SK-N-SH (cell line): ENCODE results near the gene PRELP. TPM values are rescaled to one million over a fixed set of nuclear protein-coding genes. Genes with fewer than 3 reads are reported as not detected.

Experiments
- CTCF ChIA-PET: fragments of 300-600, 350-600 bp; formaldehyde crosslinking; extraction: SDS; loops from one replicate; lab custom pipeline; 2021; lab: Yijun Ruan, JAX
- POLR2A ChIA-PET: fragments of 350-600 bp; sonication (Branson Sonifier 250); formaldehyde crosslinking; extraction: SDS; loops from one replicate; lab custom pipeline; 2020; ENCODE audit warnings: antibody characterized with exemption, inconsistent platforms; lab: Yijun Ruan, JAX
- DNase-seq: peaks from one replicate; pipeline ENCODE4 v3.0.0; 2012
- H2AFZ ChIP-seq: fragments of 200-600 bp; sonication (generic); 2 replicates; pipeline ENCODE4 v1.8.1; 2016; ENCODE audit warnings: antibody characterized with exemption, mild to moderate bottlenecking, low read depth
- H3F3A ChIP-seq: fragments of 200-600 bp; sonication (generic); replicated peaks from 2 replicates; pipeline ENCODE3; 2016; ENCODE audit warnings: antibody characterized with exemption, mild to moderate bottlenecking; ENCODE audit not compliant: insufficient read depth
- H3K27ac ChIP-seq, 2 experiments: fragments of 200-500 bp in 1 of 2; fragments of 200-600 bp in 1 of 2; sonication (Bioruptor generic) in 1 of 2; sonication (generic), shearing (Covaris generic) in 1 of 2; 2 replicates each; pipeline versions ENCODE4 v1.5.1 to v1.6.1; 2014 to 2016; ENCODE audit warnings: low read depth in 2 of 2, inconsistent platforms in 1 of 2, low read length in 1 of 2, mild to moderate bottlenecking in 1 of 2, mixed read lengths in 1 of 2
- H3K27me3 ChIP-seq: fragments of 200-600 bp; sonication (generic), shearing (Covaris generic); 2 replicates; pipeline ENCODE4 v1.6.1; 2016; ENCODE audit warnings: mixed run types; ENCODE audit not compliant: insufficient read depth
- H3K36me3 ChIP-seq, 2 experiments: fragments of 200-500 bp in 1 of 2; fragments of 200-600 bp in 1 of 2; sonication (Bioruptor generic) in 1 of 2; sonication (generic) in 1 of 2; replicated peaks in 1 of 2; 2 replicates each; pipeline versions ENCODE3 to v1.5.1; 2014 to 2016; ENCODE audit warnings: low read length in 1 of 2, mild to moderate bottlenecking in 1 of 2; ENCODE audit not compliant: insufficient read depth in 2 of 2, control insufficient read depth in 1 of 2
- H3K4me1 ChIP-seq, 2 experiments: fragments of 200-500 bp in 1 of 2; fragments of 200-600 bp in 1 of 2; sonication (Bioruptor generic) in 1 of 2; sonication (generic), shearing (Covaris generic) in 1 of 2; 2 replicates each; pipeline versions ENCODE4 v1.5.1 to v1.6.1; 2014 to 2016; ENCODE audit warnings: low read depth in 1 of 2, low read length in 1 of 2, mixed run types in 1 of 2; ENCODE audit not compliant: insufficient read depth in 2 of 2, control insufficient read depth in 1 of 2
- H3K4me2 ChIP-seq: fragments of 200-600 bp; sonication (generic), shearing (Covaris generic); 2 replicates; pipeline ENCODE4 v1.6.1; 2017; ENCODE audit warnings: mixed run types
- H3K4me3 ChIP-seq, 2 experiments: fragments of 200-500 bp in 1 of 2; fragments of 200-600 bp in 1 of 2; sonication (Bioruptor generic) in 1 of 2; sonication (generic), shearing (Covaris generic) in 1 of 2; 2 replicates each; pipeline versions ENCODE4 v1.5.1 to v1.8.1; 2014 to 2016; ENCODE audit warnings: low read depth in 2 of 2, inconsistent platforms in 1 of 2, low read length in 1 of 2, mild to moderate bottlenecking in 1 of 2, mixed read lengths in 1 of 2, moderate library complexity in 1 of 2
- H3K79me2 ChIP-seq: fragments of 200-600 bp; sonication (generic); 2 replicates; pipeline ENCODE4 v1.8.1; 2017; ENCODE audit warnings: mild to moderate bottlenecking; ENCODE audit not compliant: insufficient read depth
- H3K9ac ChIP-seq: fragments of 200-600 bp; sonication (generic); 2 replicates; pipeline ENCODE4 v1.6.1; 2017; ENCODE audit warnings: mixed run types
- H3K9me2 ChIP-seq: fragments of 200-600 bp; sonication (generic); 2 replicates; pipeline ENCODE4 v1.6.1; 2017; ENCODE audit warnings: mixed run types
- H3K9me3 ChIP-seq: fragments of 200-600 bp; sonication (generic); 2 replicates; pipeline ENCODE4 v1.6.1; 2017; ENCODE audit warnings: mixed run types, mild to moderate bottlenecking, moderate library complexity
- H4K20me1 ChIP-seq: fragments of 200-600 bp; sonication (generic); 2 replicates; pipeline ENCODE4 v1.6.1; 2017; ENCODE audit warnings: mild to moderate bottlenecking, mixed run types; ENCODE audit not compliant: insufficient read depth
- EP300 ChIP-seq, 2 experiments: IDR thresholded peaks; 2 replicates each; pipeline versions ENCODE4 v1.4.0 to v1.6.1; 2012; ENCODE audit warnings: borderline replicate concordance in 1 of 2, low read depth in 1 of 2, low read length in 1 of 2
- EZH2phosphoT487 ChIP-seq: fragments of 200-600 bp; sonication (generic); IDR thresholded peaks from 2 replicates; pipeline ENCODE4 v1.6.1; 2017; ENCODE audit warnings: low read depth, mixed run types, mild to moderate bottlenecking, antibody characterized with exemption, moderate library complexity, borderline replicate concordance
- FOXM1 ChIP-seq: IDR thresholded peaks from 2 replicates; pipeline ENCODE4 v1.4.0; 2012; ENCODE audit warnings: low read depth, mild to moderate bottlenecking
- GABPA ChIP-seq: IDR thresholded peaks from 2 replicates; pipeline ENCODE4 v1.4.0; 2012; ENCODE audit warnings: low read depth, mild to moderate bottlenecking
- GATA2 ChIP-seq: sonication (generic); formaldehyde crosslinking; IDR thresholded peaks from 2 replicates; pipeline ENCODE4 v1.5.0; 2020; ENCODE audit warnings: mild to moderate bottlenecking, missing genetic modification reagents
- JUND ChIP-seq: IDR thresholded peaks from 2 replicates; pipeline ENCODE4 v1.4.0; 2012
- MEF2A ChIP-seq: IDR thresholded peaks from 2 replicates; pipeline ENCODE4 v1.4.0; 2012; ENCODE audit warnings: low read depth, borderline replicate concordance
- MXI1 ChIP-seq: IDR thresholded peaks from 2 replicates; pipeline ENCODE4 v1.6.1; 2012; ENCODE audit warnings: mild to moderate bottlenecking, low read depth, low read length, improper control_type of control experiment
- NFIC ChIP-seq: IDR thresholded peaks from 2 replicates; pipeline ENCODE4 v1.4.0; 2012; ENCODE audit warnings: borderline replicate concordance
- RAD21 ChIP-seq: IDR thresholded peaks from 2 replicates; pipeline ENCODE4 v1.6.1; 2012; ENCODE audit warnings: mild to moderate bottlenecking, low read length
- REST ChIP-seq: IDR thresholded peaks from 2 replicates; pipeline ENCODE4 v1.6.1; 2012; ENCODE audit warnings: mild to moderate bottlenecking, low read depth, low read length, moderate library complexity
- SIN3A ChIP-seq: IDR thresholded peaks from 2 replicates; pipeline ENCODE4 v1.6.1; 2012; ENCODE audit warnings: low read depth, mild to moderate bottlenecking, low read length, moderate library complexity, borderline replicate concordance
- TCF12 ChIP-seq: IDR thresholded peaks from 2 replicates; pipeline ENCODE4 v1.4.0; 2012
- TEAD4 ChIP-seq: IDR thresholded peaks from 2 replicates; pipeline ENCODE4 v1.4.0; 2012; ENCODE audit warnings: mild to moderate bottlenecking, borderline replicate concordance; ENCODE audit not compliant: insufficient read depth
- USF1 ChIP-seq: IDR thresholded peaks from 2 replicates; pipeline ENCODE4 v1.4.0; 2012; ENCODE audit warnings: low read depth, borderline replicate concordance
- YY1 ChIP-seq: IDR thresholded peaks from 2 replicates; pipeline ENCODE4 v1.4.0; 2012; ENCODE audit warnings: low read depth, mild to moderate bottlenecking
- WGBS: methylation state at CpG from one replicate; pipeline ENCODE4 v1.1.6; 2017; ENCODE audit warnings: low lambda C conversion rate; 5-methylcytosine and 5-hydroxymethylcytosine counted together
- polyA plus RNA-seq, 3 experiments: library from polyadenylated mRNA; depleted of rRNA; stranded (reverse); fragments of >200 nt; gene quantifications; 2 replicates each; pipeline ENCODE4 v1.2.3, GENCODE V29; 2012
- TF ChIP-seq, protein P1 (sequence below): fragments of 150-350 bp; IDR thresholded peaks from 2 replicates; pipeline ENCODE4 v1.6.1; 2016; ENCODE audit warnings: mild to moderate bottlenecking, low read depth, low read length
- TF ChIP-seq, protein P2 (sequence below): IDR thresholded peaks from 2 replicates; pipeline ENCODE4 v1.4.0; 2012; ENCODE audit warnings: low read depth
- TF ChIP-seq, protein P3 (sequence below): IDR thresholded peaks from 2 replicates; pipeline ENCODE4 v1.4.0; 2012; ENCODE audit warnings: low read depth, borderline replicate concordance

Gene PRELP
- polyA plus RNA-seq, 1 of the 3 experiments (the other 2 are of a cell fraction) = 0.48 TPM

DNA sequence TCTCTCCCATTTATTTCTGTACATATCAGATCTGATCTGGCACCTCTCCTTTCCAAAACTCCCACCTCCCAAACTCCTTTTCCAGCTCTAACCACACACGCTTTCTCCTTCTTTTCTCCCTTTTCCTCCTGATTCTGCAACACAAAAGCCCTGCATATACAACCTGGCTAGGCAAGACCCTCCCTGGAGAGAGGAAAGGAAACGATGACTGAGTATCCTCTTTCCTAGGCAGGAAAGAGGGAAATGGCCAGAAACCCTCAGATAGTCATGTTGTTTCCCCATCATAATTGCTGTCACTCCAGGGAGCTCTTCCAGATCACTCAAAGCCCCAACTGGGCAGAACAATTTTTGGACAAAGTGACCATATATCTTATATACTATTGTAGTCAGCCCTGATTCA, 32.3 kb upstream of the PRELP start:
- Histone ChIP-seq H3K9ac (no peak overlapping the region), H3K27me3 (peaks cover 7% of the 10 kb centered on the region; the same call in 1 of the 2 replicates), H3F3A (no peaks in the 10 kb centered on the region), H4K20me1 (no peaks in the 10 kb centered on the region), H3K4me1 (peaks cover 6% of the 10 kb centered on the region in 2 experiments; a peak in 2 of 4 replicates), H3K4me3 (no peak overlapping the region), H3K79me2 (no peaks in the 10 kb centered on the region), H3K9me2 (no peaks in the 10 kb centered on the region), H3K9me3 (no peaks in the 10 kb centered on the region), H3K27ac (no peak overlapping the region), H3K36me3 (no peaks in the 10 kb centered on the region), H2AFZ (no peak overlapping the region), H3K4me2 (no peak overlapping the region)
- TF ChIP-seq TEAD4 = no peak
- no peak for TF ChIP-seq SIN3A
- TF ChIP-seq TCF12 = no peak
- TF ChIP-seq, protein P1, sequence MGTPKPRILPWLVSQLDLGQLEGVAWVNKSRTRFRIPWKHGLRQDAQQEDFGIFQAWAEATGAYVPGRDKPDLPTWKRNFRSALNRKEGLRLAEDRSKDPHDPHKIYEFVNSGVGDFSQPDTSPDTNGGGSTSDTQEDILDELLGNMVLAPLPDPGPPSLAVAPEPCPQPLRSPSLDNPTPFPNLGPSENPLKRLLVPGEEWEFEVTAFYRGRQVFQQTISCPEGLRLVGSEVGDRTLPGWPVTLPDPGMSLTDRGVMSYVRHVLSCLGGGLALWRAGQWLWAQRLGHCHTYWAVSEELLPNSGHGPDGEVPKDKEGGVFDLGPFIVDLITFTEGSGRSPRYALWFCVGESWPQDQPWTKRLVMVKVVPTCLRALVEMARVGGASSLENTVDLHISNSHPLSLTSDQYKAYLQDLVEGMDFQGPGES = no peak
- TF ChIP-seq, protein P2, sequence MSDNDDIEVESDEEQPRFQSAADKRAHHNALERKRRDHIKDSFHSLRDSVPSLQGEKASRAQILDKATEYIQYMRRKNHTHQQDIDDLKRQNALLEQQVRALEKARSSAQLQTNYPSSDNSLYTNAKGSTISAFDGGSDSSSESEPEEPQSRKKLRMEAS = no peak
- no peak for TF ChIP-seq JUND
- no peak for TF ChIP-seq NFIC
- TF ChIP-seq RAD21 = no peak
- no peak for TF ChIP-seq USF1
- TF ChIP-seq FOXM1 = no peak
- TF ChIP-seq GATA2 (CRISPR knock-in tag) = no peak
- no peak for TF ChIP-seq MEF2A
- TF ChIP-seq GABPA = no peak
- TF ChIP-seq MXI1 = no peak
- TF ChIP-seq REST = no peak
- TF ChIP-seq EP300 (IDR thresholded peaks at IDR 0.05; ENCODE audit: borderline replicate concordance in 1 of 2, low read depth in 1 of 2, low read length in 1 of 2) = no peak
- no peak for TF ChIP-seq YY1
- TF ChIP-seq, protein P3, sequence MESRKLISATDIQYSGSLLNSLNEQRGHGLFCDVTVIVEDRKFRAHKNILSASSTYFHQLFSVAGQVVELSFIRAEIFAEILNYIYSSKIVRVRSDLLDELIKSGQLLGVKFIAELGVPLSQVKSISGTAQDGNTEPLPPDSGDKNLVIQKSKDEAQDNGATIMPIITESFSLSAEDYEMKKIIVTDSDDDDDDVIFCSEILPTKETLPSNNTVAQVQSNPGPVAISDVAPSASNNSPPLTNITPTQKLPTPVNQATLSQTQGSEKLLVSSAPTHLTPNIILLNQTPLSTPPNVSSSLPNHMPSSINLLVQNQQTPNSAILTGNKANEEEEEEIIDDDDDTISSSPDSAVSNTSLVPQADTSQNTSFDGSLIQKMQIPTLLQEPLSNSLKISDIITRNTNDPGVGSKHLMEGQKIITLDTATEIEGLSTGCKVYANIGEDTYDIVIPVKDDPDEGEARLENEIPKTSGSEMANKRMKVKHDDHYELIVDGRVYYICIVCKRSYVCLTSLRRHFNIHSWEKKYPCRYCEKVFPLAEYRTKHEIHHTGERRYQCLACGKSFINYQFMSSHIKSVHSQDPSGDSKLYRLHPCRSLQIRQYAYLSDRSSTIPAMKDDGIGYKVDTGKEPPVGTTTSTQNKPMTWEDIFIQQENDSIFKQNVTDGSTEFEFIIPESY = no peak
- TF ChIP-seq EZH2phosphoT487 = no peak
- ChIA-PET POLR2A (no interaction called here), CTCF (interaction anchor here (1.0 to 7.4 kb wide), 4 partner anchors 44 to 176 kb away, joined by 3 to 171 read pairs (median 8); no protein-coding TSS in a partner anchor)
- DNase-seq = no peak
- 45% methylated on average over 2 of the region's 2 CpGs for WGBS
